ENCODE measurements around the gene ALOX15.
"Not testable (repeated sequence)": the region's sequence is repeated elsewhere in the genome, so short reads cannot be mapped to it uniquely, and the experiment has no call there.

Gene ALOX15

DNA sequence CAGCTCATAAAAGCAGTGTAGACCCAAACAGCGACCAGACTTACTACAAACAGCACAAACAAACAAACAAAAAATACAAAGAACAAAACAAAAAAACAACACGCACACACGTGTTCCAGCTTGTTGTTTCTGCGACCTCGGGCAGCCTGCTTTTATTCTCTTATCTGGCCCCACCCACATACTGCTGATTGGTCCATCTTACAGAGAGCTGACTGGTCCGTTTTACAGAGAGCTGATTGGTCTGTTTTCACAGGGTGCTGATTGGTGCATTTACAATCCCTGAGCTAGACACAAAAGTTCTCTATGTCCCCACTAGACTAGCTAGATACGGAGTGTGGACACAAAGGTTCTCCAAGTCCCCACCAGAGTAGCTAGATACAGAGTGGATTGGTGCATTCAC lies 14.5 kb upstream of the ALOX15 start:
- DNase-seq (ENCODE audit: low spot score): not testable (repeated sequence)

DNA sequence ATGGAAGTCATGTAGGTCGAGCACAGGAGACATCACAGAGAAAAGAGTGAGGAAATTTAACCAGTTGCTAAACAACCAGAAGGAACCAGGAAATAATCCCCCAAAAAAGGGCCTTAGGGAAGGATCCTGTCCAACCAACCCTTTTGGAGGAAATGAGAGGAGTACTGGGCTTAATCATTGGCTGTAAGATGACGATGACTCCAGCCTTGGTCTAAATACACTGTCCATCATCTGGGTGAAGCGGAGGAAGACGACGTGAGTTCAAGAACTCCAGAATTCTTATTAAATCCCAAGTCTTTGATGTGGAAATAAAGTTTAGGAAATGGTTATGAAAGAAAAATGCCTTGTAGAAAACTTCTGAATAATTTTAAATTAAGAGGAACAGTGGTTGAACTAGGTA lies 11.5 kb upstream of the ALOX15 start:
- no peak for DNase-seq (ENCODE audit: low spot score)

DNA sequence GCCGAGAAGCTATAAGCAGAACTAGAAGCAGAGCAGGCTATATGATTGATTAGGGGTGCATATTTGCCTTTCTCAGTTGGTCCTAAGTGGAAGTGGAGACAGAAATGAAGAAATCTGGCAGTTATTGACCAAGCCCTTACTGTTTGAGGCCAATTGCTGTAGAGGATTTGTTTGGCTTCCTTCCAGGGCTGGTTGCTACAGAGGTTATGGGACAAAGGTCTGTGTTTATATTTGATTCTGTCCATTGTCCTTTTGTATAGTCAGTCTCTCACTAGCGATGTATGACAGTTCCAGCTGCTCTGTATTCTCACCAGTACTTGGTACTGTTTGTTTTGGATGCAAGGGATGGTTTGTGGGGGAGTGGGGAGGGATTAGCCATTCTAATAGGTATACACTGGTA lies 7.3 kb upstream of the ALOX15 start:
- DNase-seq (ENCODE audit: low spot score): no peak

DNA sequence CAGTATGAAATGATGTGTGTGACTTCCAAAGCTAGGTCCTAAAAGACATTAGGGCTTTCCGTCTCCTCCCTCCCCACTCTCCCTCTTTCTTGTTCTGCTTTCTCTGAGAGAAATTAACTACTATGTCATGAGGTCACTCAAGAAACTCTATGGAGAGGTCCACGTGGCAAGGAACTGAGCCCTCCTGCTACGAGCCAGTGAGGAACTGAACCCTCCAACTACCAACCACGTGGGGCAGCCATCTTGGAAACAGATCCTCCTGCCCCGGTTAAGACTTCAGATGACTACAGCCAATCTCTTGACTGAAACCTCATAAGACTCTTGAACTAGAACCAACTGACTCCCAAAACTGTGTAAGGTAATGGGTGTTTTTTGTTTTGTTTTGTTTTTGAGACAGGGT lies 4.2 kb upstream of the ALOX15 start:
- no peak for DNase-seq (ENCODE audit: low spot score)

DNA sequence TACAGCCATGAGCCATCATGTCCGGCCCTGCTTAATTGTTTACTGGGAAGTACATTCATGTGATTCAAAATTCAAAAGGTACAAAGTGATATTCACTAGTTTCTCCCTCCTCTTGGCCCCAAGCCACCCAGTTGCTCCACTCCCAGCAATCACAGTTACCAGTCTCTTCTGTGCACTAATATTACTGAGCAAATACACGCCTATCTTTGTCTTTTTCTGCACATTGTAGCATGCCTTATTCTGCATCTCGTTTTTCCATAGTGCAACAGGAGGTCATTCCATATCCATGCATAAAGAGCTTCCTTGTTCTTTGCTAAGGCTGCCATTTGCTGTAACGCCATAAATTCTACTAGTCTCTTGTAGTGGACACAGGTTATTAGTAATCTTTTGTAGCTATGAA lies 2.2 kb upstream of the ALOX15 start:
- no peak for DNase-seq (ENCODE audit: low spot score)

DNA sequence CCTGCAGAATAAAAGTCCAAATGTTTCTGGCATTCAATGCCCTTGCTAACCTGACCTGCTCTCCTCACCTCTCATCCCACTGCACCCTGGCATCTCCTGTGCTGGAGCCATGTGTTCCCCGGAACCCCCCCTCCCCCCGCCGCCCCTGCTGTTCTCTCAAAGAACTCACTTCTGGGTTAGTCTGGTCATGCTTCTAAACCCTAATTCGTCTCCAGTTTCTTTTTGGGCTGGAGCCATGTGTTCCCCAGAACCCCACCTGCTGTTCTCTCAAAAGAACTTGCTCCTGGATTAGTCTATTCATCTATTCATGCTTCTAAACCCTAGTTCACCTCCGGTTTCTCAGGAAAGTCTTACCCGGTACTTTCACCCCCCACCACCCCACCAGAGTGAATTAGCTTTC lies 808 bp upstream of the ALOX15 start:
- DNase-seq (ENCODE audit: low spot score): no peak

DNA sequence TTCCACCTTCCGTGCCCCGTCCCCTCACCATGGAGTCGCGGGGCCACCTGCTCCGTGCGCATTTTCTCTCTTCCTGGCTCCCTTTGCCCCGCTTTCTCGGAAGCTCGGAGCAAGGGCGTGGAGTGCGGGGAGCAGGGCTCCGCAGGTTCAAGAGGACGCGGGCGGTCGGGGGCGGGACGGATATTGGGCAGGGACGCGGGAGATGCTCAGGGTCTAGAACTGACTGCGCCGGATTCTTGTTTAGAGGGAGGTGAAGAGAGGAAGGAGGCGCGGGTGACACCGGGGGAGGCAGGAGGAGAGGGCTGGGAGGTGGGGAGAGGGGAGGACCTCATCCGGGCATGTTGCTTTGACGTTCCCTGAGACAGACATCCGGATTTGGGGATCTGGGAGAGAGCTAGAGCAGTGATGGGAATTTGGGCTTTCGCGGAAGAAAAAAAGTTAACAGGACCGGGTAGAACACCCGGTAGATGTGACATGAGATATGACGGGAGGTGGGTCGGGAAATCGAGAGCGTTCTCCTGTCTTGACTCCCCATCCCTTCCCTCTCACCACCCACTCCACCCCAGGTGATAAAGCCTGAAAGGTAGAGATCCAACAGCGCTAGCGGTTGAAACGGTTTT lies 799 bp downstream of the ALOX15 start:
- DNase-seq (ENCODE audit: low spot score): not testable (repeated sequence)

DNA sequence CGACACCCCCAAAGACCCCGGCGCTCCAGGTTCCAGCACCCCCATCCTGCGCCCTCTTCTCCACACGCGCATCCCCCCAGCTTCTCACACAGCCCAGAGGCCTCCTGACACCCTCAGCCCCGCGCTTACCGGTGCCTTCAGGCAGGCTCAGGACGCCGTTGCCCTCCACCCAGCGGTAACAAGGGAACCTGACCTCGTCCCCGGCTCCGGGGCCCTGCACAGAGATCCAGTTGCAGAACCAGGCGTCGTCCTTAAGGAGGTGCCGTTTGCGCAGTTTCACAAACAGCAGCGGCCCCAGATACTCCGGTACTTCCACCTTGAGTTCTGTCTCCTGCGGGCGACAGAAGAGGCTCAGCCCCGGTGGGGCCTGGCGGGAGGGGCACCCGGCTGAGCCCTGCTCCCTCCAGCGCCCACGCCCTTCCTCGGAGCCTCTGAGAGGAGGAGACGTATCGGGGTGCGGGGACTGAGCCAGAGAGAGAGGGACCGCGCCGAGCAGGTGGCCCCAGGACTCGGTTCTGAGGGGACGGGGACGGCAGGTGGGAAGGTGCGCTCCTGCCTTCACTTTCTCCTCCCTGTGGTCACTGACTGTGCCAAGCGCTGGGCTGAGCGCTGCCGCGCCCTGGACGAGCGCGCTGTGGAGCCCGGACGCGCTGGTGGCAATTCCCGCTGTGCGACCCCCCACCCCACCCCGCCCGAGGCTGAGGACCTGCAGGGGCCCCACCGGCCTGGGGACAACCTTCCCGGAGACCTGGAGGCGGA lies 2.0 kb downstream of the ALOX15 start:
- DNase-seq (ENCODE audit: low spot score): not testable (repeated sequence)

DNA sequence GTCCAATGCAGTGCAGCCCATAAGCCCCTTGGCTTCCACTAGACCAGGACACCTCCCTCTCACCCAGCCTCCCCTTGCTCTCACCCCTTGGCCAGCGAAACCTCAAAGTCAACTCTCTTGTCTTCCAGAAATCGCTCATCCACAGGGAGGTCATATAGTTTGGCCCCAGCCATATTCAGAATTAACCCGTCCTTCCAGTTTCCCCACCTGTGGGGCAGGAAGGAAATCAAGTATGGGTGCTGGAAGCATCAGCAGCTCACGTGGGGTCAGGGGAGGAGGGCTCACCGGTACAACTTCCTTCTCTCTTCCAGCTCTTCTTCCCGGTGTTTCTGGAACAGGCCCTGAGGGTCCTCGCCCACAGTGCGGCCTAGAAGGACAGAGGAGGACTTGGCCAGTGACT lies 2.7 kb downstream of the ALOX15 start:
- DNase-seq (ENCODE audit: low spot score): not testable (repeated sequence)

DNA sequence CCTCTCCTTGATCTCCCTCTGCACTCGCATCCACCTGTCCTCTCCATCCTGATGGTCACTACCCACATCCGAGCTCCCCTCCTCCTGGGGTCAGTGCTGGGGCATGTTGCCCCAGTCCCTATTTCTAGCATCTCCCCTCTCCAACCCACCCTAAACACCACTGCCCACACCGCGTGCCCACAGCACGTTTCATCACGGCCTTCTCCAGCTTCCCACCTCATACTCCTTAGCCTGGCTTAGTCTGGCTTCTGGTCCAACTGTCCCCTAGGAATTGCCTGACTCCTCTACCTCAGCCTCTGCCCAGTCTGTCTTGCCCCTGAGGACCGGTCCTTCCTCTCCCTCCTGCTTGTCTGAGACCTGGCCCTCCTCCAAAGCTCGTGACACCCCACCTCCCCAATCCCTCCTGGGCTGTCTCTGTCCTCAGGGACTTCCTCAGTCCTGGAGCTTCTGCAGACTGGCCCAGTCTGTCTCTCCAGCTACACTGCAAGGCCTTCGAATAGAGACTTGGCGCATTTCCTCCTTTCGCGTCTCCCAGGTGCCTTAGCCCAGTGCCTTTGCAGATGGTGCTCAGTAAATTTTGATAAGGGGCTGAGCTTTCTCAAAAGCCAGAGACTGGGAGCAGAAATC lies 4.9 kb downstream of the ALOX15 start:
- DNase-seq (ENCODE audit: low spot score): no peak

DNA sequence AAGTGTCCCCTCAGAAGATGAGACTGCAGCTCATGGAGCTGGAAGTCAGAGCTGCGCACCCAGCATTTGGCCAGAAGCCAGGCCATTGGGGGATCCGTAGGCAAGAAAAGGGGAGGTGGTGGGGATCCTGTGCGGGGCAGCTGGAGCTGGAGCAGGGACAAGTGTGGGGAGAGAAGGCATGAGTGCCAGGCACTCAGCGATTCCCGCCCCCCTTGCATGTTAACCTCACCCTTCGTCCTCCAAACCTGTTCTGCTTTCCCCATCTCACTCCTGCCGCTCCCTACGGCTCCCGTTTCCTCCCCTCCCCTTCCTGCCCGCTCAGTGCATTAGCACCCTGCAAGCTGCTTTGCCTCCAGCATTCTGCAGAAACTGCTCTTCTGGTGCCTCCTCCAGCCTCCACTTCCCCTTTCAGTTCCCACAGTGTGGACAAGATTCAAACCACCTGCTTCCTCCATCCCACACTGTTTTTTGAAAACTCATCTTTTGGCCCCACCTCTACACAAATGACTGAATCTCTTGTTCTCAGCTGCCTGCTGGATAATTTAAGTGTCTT lies 5.6 kb downstream of the ALOX15 start:
- no peak for DNase-seq (ENCODE audit: low spot score)

DNA sequence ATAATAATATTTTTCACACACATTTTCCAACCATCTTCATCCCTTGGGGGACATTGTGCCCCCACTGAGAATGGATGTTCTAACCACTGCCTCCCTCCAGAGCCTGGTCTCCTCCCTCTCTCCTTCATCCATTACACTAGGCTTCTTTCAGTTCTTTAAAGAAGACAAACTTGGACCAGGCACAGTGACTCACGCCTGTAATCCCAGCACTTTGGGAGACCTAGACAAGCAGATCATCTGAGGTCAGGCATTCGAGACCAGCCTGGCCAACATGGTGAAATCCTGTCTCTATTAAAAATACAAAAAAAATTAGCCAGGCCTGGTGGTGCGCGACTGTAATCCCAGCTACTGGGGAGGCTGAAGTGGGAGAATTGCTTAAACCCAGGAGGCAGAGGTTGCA lies 6.5 kb downstream of the ALOX15 start:
- DNase-seq (ENCODE audit: low spot score): no peak

DNA sequence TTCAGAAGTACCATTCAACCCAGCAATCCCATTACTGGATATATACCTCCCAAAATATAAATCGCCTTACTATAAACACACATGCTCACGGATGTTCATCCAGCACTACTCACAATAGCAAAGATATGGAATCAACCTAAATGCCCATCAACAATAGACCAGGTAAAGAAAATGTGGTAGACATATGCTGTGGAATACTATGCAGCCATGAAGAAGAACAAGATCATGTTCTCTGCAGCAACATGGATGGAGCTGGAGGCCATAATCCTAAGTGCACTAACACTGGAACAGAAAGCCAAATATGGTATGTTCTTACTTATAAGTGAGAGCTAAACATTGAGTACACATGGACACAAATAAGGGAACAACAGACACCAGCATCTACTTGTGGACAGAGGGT lies 7.8 kb downstream of the ALOX15 start:
- DNase-seq (ENCODE audit: low spot score): no peak

DNA sequence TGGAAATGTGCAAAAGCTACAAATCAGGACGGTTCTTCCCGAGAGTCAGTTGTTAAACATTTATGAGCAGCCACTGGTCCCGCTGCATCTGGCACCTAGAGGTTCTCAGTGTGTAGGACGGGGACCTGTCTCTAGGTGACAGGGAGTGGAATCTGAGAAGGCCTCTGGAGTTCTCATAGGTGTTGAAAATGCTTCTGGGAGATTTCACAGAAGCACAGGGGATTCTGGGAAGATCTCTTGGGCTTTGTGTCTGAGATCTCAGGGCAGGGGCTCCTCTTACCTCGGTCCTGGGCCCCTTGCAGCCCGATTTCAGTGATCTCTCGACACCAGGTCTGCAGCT lies 8.9 kb downstream of the ALOX15 start:
- no peak for DNase-seq (ENCODE audit: low spot score)

DNA sequence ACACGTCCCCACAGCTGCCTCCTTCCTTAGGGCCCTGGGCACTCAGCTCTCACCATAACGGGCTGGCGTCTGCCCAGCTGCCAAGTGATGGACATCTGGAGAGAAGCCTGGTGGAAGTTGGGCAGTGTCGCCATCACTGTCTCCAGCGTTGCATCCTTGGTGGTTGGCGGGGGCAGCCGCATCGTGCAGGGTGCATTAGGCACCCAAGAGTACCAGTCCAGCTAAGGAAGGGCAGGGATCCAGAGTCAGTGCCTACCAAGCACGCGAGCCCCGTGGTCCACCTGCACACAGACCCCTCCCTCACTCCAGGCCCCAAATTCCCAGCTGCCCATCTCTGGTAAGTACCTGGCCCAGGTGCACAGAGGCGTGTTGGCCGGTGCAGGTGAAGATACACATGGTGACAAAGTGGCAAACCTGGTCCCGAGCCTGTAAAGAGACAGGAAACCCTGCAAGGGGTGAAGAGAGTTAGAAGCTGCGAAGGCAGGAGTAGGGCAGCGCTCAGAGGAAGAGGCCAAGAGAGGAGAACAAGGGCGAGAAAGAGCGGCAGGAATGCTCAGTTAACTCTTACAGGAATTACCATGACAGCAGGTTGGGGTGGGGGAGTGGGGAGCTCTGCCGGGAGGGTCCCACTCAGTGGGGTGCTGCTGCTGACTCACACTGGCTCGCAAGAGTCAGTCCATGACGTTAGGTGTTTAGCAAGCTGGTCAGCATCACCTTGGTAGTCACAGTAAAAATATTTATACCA lies 9.5 kb downstream of the ALOX15 start:
- DNase-seq (ENCODE audit: low spot score): no peak

DNA sequence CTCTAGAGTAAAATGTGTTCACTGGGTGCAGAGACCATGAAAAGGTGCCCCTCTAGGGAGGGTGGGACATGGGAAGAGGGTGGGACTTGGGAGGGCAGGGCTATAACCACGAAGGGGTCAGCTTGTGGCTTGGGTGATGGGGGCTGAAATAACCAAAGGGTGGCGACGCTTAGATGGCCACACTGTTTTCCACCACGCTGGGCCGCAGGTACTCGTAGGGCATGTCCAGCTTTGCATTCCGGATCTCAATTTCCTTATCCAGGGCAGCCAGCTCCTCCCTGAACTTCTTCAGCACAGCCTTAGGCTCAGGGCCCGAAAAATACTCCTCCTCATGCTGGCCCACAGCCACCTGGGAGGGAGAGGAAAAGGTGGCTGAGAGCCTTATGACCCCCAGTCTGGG lies 10.0 kb downstream of the ALOX15 start:
- no peak for DNase-seq (ENCODE audit: low spot score)

DNA sequence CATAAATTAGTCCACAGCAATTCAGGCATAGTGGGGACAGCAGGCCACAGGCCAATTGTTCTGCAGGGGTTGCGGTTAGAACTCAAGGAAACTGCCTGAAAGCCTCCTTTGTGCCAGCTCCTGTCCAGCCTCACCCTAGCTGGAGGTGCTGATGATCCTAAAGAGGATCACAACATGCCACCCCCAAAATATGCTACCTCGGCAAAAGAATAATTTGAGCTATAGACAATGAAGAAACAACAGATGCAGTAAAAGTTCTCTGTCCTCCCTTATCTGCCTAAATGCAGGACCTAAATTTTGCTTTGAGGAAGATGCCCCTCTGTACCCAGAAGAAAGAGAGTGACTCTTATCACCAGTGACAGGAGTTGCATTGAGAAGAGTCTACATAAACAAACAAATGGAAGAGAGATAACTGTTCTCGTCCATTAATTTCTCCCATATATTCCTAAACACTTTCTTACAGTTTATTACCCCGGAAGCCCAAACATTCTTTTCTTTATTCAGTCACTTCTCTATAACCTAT lies 14.7 kb downstream of the ALOX15 start:
- no peak for DNase-seq (ENCODE audit: low spot score)

DNA sequence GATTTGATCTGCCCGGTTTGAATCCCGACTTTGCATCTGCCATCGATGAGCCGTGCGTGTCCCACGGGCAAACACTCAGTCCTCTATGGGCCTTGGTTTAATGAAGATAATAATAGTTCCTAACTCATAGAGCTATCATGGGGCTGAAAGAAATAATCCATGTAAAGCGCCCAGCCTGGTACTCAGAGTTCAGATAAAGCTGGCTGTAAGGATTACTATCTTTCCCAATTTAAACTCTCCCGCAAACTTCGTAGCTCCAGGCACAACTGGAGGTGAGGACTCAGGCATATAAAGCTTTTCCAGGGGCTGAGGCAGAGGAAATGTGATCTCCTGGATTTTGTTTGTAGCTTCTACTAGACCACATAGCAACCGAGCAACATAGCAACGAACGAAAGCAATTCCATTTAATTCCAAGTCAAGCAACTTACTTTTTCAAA lies 16.3 kb downstream of the ALOX15 start:
- DNase-seq (ENCODE audit: low spot score): no peak

DNA sequence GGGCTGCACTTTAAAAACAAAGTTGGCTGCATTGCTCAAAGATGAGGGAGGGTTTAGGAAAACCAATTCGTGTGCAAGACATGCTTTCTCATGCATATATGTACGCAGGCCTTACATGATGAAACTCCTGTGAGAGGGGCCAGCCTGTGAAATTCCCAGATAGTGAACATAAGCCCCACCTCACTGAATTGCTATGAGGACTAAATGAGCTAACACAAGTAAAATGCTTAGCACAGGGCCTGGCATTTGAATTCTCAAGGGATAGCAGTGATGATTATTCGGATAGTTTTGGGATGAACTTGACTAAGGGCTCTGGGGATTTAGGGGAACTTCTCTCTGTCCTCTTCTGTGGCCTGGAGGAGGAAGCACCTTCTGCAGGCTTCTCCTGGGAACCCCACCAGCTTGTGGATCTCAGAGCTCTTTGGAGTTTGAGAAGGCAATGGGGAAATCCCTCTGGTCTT lies 17.0 kb downstream of the ALOX15 start:
- not testable (repeated sequence) for DNase-seq (ENCODE audit: low spot score)

DNA sequence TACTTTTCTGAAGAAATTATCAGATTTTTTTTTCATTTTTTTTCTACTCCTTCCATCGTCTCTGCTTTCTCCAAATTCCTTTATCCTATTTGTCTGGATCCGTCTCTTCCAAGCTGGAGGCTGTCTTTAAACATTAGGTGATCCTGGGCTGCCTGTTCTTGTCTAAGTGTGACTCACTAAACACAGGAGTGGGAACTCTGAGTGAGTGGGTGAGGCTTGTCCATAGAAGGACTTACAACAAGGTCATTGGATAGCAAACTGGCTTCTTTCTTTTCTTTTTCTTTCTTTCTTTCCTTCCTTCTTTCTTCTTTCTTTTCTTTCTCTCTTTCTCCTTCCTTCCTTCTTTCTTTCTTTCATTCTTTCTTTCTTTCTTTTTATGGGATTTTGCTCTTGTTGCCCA lies 18.2 kb downstream of the ALOX15 start:
- DNase-seq (ENCODE audit: low spot score): no peak

DNA sequence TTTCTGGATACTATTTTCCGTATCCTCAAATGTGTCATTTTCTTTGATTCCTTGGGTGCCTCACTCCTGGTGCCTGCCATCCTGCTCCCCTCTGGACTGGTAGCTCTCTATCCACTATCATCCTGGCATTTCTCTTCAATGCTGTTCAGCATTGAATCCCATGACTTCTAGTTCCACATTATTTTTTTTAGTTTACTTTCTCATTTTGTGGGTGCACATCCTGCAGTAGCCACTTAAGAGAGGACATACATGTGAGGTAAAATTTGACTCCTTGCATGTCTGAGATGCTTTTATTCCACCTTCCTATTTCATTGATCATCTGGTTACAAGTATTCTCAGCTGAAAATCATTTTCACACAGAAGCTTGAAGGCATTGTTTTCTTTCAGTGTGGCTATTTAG lies 19.1 kb downstream of the ALOX15 start:
- DNase-seq (ENCODE audit: low spot score): no peak

DNA sequence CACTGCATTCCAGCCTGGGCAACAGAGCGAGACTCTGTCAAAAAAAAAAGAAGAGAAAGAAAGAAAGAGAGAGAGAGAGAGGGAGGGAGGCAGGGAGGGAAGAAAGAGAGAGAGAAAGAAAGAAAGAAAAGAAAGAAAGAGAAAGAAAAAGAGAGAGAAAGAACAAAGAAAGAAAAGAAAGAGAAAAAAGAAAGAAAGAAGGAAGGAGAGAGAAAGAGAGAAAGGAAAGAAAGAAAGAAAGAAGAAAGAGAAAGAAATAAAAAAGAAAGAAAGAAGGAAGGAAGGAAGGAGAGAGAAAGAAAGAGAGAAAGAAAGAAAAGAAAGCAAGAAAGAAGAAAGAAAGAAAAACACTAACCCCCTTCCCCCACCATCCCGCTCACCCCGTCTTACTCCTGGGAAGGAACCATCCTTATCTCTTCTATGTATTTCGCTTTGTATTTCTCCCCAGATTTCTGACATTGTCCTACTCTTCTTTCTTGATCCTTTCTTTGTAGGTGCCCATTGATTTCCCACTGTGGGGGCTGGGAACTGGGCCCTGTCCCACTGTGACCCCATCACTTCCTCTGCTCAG lies 20.9 kb downstream of the ALOX15 start:
- DNase-seq (ENCODE audit: low spot score): no peak
